RWPE2 (cell line): ENCODE data around the gene MEIS1.
A peak's percentile ranks its signal among the peaks of the same experiment; 100 is the strongest.
"Not testable (repeated sequence)": the region's sequence is repeated elsewhere in the genome, so short reads cannot be mapped to it uniquely, and the experiment has no call there.

Source experiments
- ATAC-seq: fragments of 200-7000 bp; cut with Tn5 transposase; 3 replicates; pipeline ENCODE4 v1.9.1; 2021; ENCODE audit warnings: low read depth
- DNase-seq: peaks from one replicate; pipeline ENCODE4 v3.0.0-alpha.2; 2020; ENCODE audit warnings: low spot score
- H3K27ac ChIP-seq: fragments of 450-650 bp; 2 replicates; pipeline ENCODE4 v1.5.1; 2017; ENCODE audit warnings: mild to moderate bottlenecking; ENCODE audit not compliant: poor library complexity, severe bottlenecking
- H3K27me3 ChIP-seq: fragments of 250-450 bp; sonication (Bioruptor Pico); 2 replicates; pipeline ENCODE4 v1.5.1; 2021; ENCODE audit warnings: mild to moderate bottlenecking, moderate library complexity; ENCODE audit not compliant: insufficient read depth, poor library complexity, severe bottlenecking
- H3K36me3 ChIP-seq: fragments of 250-450 bp; sonication (Bioruptor Pico); 2 replicates; pipeline ENCODE4 v1.5.1; 2020; ENCODE audit warnings: low read depth, mild to moderate bottlenecking, moderate library complexity
- H3K4me1 ChIP-seq: fragments of 250-450 bp; sonication (Bioruptor Pico); 2 replicates; pipeline ENCODE4 v1.5.1; 2021; ENCODE audit warnings: mild to moderate bottlenecking, moderate library complexity; ENCODE audit not compliant: insufficient read depth, poor library complexity, severe bottlenecking
- H3K4me3 ChIP-seq: fragments of 250-450 bp; sonication (Bioruptor Pico); 2 replicates; pipeline ENCODE4 v1.5.1; 2021; ENCODE audit warnings: mild to moderate bottlenecking, moderate library complexity; ENCODE audit not compliant: severe bottlenecking
- H3K9me3 ChIP-seq: fragments of 250-450 bp; sonication (Bioruptor Pico); 2 replicates; pipeline ENCODE4 v1.5.1; 2021; ENCODE audit warnings: mild to moderate bottlenecking, moderate library complexity; ENCODE audit not compliant: severe bottlenecking
- TF ChIP-seq, protein P1 (sequence below): fragments of 450-650 bp; IDR thresholded peaks from one replicate; pipeline ENCODE4 v1.5.1; 2017; ENCODE audit warnings: mild to moderate bottlenecking, moderate library complexity; ENCODE audit not compliant: poor library complexity, severe bottlenecking

The MEIS1 gene

DNA sequence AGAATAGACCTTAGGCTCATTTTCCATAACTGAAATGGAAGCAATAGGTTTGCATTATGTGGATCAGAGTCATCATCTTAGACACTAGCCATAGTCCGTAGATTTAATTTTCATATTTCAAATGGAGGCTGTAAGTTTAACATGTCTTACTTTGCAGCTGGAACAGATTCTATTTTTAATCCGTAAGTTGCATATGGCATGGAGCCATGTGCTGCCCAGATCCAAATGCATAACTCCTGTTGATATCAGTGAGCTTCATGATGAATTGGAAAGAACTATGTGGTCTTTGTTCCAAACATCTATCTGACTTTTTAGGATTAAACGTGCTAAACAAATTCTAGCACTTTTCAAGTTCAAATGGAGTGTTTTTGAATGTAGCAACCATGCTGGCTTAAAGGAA lies 43.4 kb downstream of the MEIS1 start:
- Histone ChIP-seq H3K4me3 (no peak overlapping the region), H3K4me1 (no peaks in the 10 kb centered on the region), H3K27ac (no peak overlapping the region), H3K36me3 (peaks cover 17% of the 10 kb centered on the region), H3K27me3 (no peaks in the 10 kb centered on the region), H3K9me3 (no peaks in the 10 kb centered on the region)
- TF ChIP-seq, protein P1, sequence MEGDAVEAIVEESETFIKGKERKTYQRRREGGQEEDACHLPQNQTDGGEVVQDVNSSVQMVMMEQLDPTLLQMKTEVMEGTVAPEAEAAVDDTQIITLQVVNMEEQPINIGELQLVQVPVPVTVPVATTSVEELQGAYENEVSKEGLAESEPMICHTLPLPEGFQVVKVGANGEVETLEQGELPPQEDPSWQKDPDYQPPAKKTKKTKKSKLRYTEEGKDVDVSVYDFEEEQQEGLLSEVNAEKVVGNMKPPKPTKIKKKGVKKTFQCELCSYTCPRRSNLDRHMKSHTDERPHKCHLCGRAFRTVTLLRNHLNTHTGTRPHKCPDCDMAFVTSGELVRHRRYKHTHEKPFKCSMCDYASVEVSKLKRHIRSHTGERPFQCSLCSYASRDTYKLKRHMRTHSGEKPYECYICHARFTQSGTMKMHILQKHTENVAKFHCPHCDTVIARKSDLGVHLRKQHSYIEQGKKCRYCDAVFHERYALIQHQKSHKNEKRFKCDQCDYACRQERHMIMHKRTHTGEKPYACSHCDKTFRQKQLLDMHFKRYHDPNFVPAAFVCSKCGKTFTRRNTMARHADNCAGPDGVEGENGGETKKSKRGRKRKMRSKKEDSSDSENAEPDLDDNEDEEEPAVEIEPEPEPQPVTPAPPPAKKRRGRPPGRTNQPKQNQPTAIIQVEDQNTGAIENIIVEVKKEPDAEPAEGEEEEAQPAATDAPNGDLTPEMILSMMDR: no peak
- ATAC-seq (no peak), DNase-seq (no peak)

DNA sequence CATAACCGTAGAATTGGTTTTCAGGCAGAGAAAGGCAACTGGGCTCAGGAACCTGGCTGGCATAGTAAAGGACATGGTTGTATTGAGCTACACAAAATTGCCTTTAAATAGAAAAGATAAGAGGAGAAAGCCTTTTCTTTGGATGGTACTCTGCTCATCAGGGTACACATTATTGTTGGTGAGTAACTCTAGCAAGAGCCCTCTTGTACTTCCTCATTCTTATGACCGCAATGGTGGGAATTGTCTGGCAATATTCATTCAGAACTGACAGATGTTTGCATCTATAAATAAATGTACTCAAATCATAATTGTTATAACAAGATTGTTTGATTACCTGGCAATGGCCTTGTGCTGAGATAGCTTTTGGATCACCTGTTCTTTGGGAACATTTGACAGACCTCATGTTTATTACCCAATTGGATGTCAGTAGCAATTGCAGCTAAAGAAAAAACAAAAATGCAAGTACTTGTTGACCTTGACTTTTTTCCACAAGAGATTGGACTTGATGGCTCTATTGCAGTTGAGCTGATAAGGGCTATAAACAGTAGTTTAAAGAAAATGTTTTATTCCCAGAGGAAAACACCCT lies 43.9 kb downstream of the MEIS1 start:
- Histone ChIP-seq H3K4me3 (no peak overlapping the region), H3K36me3 (peaks cover 15% of the 10 kb centered on the region), H3K27me3 (no peaks in the 10 kb centered on the region), H3K9me3 (no peaks in the 10 kb centered on the region), H3K27ac (no peak overlapping the region), H3K4me1 (no peaks in the 10 kb centered on the region)
- ATAC-seq (no peak), DNase-seq (no peak)
- TF ChIP-seq, protein P1: no peak

DNA sequence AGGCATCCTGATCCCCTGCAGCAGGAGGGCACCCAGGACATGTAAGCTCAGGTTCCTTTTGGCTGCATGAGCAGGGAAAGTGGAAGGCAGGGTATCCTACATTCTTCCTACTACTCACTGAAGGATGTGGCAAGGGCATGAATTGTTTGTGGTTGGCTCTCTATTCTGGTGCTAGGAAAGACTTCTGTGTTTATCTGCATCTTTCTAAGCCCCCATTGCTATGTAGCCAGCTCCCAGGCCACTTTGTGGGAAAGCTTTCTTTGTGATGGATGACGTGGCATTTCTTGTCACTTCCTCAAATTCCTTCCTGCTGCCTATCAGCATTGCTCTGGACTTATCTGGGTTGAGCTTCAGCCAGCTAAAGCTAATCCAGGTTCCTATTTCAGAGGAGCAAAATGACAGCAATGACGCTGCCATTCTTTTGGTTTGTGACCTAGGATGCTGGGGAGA lies 46.2 kb downstream of the MEIS1 start:
- Histone ChIP-seq H3K27ac (no peak overlapping the region), H3K27me3 (no peaks in the 10 kb centered on the region), H3K9me3 (no peaks in the 10 kb centered on the region), H3K4me1 (no peaks in the 10 kb centered on the region), H3K36me3 (peaks cover 7% of the 10 kb centered on the region), H3K4me3 (no peak overlapping the region)
- no peak for DNase-seq
- TF ChIP-seq, protein P1: no peak
- ATAC-seq: peak; percentile 31; the same call in 2 of the 3 replicates

DNA sequence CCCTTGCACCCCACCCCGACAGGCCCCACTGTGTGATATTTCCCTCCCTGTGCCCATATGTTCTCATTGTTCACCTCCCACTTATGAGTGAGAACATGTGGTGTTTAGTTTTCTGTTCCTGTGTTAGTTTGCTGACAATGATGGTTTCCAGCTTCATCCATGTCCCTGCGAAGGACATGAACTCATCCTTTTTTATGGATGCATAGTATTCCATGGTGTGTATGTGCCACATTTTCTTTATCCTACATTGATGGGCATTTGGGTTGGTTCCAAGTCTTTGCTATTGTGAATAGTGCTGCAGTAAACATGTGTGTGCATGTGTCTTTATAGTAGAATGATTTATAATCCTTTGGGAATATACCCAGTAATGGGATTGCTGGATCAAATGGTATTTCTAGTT lies 50.3 kb downstream of the MEIS1 start:
- H3K27me3 ChIP-seq, H3K9me3 ChIP-seq, DNase-seq, H3K36me3 ChIP-seq, H3K4me3 ChIP-seq, H3K4me1 ChIP-seq, ATAC-seq, H3K27ac ChIP-seq: not testable (repeated sequence)

DNA sequence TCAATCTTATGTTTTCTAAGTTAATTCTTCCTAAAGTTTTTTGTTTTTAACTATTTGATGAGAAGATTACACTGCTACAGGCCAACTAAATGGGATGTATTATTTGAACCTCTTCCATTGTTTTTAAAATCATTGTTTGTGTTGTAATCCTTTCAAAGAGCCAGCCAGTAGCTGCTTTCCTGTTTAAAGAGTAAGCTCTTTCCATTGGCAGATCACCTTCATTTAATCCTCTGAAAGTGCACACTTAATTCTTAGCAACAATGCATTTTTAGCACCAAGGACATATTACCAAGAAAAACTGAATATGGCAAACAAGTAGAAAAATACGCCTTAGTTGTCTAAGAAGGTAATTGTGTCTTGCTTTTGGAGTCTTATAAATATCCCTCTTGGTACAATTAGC lies 54.0 kb downstream of the MEIS1 start:
- Histone ChIP-seq H3K4me3 (no peak overlapping the region), H3K27me3 (no peaks in the 10 kb centered on the region), H3K9me3 (no peaks in the 10 kb centered on the region), H3K4me1 (peaks cover 13% of the 10 kb centered on the region), H3K36me3 (no peaks in the 10 kb centered on the region; the same call in none of the 2 replicates), H3K27ac (no peak overlapping the region)
- TF ChIP-seq, protein P1: no peak
- DNase-seq (no peak), ATAC-seq (no peak)
